GM12892 (cell line): ENCODE results near the gene USPL1.

ENCODE experiments used
- DNase-seq: peaks from one replicate; pipeline ENCODE4 v3.0.0; 2011; ENCODE audit not compliant: insufficient read length
- FAIRE-seq: peaks from 2 replicates; lab custom pipeline; 2011; peaks lifted over from hg19 to GRCh38; lab: Jason Lieb, UNC
- POLR2A ChIP-seq: IDR thresholded peaks from 2 replicates; pipeline ENCODE4 v1.6.1; 2011; ENCODE audit warnings: low read depth, low read length, control low read depth
- POLR2AphosphoS5 ChIP-seq: IDR thresholded peaks from 2 replicates; pipeline ENCODE4 v1.6.1; 2011; ENCODE audit warnings: low read depth, low read length, control low read depth
- TAF1 ChIP-seq: IDR thresholded peaks from 2 replicates; pipeline ENCODE4 v1.6.1; 2011; ENCODE audit warnings: low read depth, mild to moderate bottlenecking, control low read depth, low read length, borderline replicate concordance

Gene USPL1

DNA sequence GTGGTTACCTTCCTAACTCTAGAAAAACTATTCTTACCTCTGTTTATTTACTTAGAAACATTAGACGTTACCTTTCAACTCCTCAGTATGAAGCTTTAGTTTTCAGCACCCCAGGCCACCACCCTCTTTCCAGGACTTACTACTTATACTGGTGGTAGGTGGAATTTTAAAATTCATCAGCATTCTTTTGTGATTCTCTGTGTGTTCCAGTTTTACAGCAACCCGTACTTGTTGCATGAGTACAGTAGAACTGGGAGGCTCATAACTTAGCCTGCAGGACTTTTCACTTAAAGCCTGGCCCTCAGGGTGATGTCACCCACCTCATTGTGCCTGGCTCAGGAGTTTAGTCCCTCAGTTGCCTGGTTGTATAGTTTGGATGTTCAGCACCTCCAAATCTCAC is 68.3 kb downstream of the USPL1 start:
- FAIRE-seq: no peak
- no peak for TF ChIP-seq POLR2AphosphoS5
- TF ChIP-seq POLR2A: no peak
- TF ChIP-seq TAF1: no peak
- no peak for DNase-seq

DNA sequence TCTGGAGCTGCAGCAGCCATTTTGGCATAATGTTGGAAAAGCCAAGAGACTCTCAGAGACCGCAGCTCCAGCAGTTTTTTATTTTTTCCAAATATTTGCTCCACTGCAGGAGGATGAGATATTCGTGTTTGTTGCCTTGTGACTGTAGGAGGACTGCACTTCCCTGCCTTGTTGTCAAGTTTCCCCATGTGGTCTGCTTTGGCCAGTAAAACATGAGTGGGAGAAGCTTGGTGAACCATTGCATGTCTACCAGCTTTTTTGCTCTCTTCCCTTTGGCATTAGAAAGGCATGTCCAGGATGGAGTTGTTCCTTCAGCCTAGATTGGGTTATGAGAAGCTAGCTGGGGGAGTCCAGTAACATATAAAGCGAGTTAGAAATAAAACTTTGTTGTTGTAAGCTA is 69.9 kb downstream of the USPL1 start:
- TF ChIP-seq TAF1: no peak
- TF ChIP-seq POLR2A: no peak
- TF ChIP-seq POLR2AphosphoS5: no peak
- DNase-seq: no peak

DNA sequence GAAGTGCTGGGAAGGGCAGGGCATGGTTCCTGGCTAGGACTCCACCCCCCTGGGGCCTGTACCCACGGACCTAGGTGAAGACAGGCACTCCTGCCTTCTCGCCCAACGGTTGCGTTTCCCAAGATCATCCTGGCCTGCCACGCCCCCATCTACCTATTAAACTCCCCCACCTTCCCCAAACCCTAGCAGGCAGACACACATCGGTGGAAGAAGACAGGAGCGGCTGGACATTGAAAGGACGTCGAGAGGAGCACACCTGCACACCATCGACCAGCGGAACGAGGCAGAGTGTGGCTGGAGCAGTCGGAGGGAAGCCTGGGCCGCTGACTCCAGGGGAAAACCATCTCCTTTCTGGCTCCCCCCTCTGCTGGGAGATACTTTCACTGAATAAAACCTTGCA is 72.0 kb downstream of the USPL1 start:
- FAIRE-seq (no peak), DNase-seq (no peak)
- TF ChIP-seq POLR2AphosphoS5 (no peak), POLR2A (no peak)

More for the DNA sequence above, 69.9 kb downstream of the USPL1 start:
- no peak for FAIRE-seq

DNA sequence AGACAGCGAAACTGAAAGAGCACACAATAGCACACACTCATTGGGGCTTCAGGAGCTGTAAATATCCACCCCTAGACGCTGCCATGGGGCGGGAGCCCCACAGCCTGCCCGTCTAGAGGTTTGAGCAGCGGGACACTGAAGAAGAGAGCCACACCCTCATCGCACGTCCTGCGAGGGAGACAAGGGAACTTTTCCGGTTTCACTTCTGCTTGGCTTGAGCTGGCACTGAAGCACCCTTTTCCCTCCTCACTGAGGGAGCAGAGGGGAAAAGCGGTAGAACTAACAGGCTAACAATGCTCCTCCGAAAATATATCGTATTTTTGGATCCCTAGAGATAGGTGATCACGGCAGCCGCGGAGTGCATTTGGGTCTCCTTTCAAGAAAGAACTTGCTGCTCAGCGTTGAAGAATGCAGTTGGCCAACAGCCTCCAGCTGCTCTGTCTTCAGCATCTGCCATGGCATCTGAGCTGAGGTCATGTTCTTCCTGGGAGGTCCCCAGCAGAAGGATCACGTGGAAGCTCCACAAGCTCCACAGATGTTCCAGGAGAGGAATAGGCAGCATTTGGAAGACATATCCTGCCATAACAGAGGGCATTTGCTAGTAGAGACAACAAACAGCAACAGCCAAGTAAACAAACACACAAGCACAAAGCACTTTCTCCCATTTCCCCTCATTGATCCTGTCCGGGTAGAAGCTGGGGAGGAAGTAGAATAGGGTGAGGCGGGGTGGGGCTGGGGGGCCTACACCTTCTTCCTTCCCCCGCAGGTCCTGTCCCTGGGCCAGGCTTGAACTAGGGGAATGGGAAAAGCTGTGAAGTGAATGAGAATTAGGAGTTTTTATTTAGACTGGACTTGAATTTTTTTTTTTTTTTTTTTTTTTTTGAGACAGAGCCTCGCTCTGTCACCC is 72.8 kb downstream of the USPL1 start:
- TF ChIP-seq POLR2AphosphoS5 (no peak), POLR2A (no peak), TAF1 (no peak)
- DNase-seq (no peak), FAIRE-seq (peak; percentile 62)

DNA sequence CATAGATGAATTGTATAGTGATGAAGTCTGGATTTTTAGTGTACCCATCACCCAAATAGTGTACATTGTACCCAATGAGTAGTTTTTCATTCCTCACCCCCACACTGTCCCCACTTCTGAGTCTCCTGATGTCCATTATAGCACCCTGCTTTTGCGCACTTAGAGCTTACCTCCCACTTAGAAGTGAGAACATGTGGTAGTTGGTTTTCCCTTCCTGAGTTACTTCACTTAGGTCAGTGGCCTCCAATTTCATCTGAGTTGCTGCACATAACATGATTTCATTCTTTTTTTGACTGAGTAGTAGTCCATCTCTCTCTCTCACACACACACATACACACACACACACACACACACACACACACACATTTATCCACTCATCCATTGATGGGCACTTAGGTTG is 74.4 kb downstream of the USPL1 start:
- TF ChIP-seq TAF1: no peak
- no peak for TF ChIP-seq POLR2A
- no peak for TF ChIP-seq POLR2AphosphoS5
- DNase-seq: no peak
- no peak for FAIRE-seq

DNA sequence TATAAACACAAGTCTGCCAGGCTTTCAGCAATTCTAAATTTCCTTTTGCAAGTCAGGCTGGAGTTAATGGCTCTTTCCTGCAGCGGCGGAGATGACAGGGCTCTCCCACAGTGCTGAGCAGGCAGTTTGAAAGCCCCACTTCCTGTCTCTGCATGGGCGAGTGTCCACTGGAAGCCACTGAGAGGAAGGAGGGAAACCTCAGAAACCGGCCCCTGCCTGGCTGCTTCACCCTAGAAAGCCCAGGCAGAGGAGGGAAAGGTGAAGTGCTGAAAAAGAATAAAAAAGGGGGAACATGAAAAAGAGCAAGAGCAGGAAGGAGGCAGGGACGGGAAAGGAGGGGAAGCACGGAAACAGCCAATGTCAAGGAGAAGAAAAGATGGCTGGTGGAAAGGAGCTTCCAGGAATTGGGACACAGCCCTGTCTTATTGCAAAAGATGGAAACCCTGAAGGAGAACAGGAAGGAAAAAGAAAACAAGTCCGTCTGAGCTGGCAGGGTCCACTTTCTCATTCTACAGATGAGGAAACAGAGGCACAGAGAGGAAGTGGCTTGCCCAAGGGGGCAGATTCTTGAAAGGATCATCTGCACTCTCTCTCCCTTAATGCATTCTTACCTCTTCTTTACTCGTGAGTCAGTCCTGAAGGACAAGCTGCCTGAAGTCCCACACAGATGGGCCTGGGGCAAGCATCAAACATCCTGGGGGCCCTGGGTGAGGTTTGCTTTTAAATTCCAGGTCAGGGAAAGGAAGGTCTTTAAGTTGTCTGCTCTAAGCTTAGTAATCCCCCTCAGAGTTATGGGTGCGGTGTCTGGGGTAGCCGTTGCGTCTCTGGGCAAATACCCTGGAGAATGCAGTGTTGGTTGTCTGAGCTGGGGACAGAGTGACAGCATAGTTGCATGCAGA is 78.8 kb downstream of the USPL1 start:
- no peak for TF ChIP-seq POLR2A
- TF ChIP-seq TAF1: no peak
- no peak for TF ChIP-seq POLR2AphosphoS5
- DNase-seq (no peak), FAIRE-seq (no peak)

DNA sequence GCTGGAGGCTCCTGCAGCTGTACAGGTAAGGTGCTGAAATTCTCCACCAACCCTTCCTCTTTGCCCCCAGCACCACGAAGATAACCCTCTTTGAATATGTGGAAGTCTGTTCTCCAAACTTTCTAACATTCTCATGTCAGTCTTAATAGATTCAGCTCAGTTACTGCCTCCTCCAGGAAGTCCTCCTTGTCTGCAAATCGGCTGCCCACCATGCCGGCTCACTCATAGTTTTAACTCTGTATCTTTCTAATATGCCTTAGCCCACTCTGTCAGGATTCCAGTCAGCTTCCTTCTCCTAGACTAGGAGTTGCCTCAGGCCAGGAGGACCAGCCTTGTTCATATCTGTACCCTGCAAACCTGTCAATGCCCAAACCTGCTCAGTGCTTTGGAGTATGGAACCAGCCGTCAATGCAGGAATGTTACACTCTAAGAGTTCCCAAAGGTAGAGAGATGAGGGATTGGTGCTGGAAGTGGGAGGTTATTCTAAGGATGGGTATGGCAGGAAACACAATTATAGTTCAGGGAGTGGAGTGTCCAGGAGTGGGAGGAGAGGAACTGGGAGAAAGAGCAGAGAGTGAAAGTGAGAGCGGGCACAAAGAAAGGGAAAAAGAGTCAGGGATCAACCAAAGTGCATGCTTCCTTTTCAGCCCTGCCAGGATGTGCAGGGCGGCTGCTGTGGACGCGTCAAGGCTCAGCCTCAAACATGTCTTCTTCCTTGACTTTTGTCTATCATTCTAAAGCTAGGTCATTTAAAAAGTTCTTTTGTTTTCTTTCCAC is 79.6 kb downstream of the USPL1 start:
- no peak for DNase-seq
- TF ChIP-seq POLR2A: no peak
- TF ChIP-seq TAF1: no peak
- TF ChIP-seq POLR2AphosphoS5: no peak
- FAIRE-seq: no peak

DNA sequence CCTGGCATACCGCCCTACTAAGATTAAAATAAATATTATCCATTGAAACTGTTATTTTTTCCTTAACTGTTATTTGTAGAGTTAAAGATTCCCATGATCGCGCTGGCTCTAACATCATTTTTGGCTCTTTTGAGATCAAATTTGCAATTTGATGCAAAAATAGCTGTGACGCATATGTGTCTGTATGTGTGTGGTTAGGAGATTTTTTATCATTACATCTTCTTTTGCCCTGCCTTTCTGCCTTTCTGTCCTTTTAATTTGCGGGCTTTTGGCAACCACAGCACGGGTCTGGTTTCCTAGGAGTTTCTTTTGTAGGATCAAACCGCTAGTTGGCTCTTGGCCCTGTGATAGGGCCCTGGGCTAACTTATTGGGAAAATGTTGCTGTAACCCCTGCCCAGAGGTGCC is 80.3 kb downstream of the USPL1 start:
- DNase-seq (no peak), FAIRE-seq (no peak)
- no peak for TF ChIP-seq TAF1
- no peak for TF ChIP-seq POLR2A
- no peak for TF ChIP-seq POLR2AphosphoS5

DNA sequence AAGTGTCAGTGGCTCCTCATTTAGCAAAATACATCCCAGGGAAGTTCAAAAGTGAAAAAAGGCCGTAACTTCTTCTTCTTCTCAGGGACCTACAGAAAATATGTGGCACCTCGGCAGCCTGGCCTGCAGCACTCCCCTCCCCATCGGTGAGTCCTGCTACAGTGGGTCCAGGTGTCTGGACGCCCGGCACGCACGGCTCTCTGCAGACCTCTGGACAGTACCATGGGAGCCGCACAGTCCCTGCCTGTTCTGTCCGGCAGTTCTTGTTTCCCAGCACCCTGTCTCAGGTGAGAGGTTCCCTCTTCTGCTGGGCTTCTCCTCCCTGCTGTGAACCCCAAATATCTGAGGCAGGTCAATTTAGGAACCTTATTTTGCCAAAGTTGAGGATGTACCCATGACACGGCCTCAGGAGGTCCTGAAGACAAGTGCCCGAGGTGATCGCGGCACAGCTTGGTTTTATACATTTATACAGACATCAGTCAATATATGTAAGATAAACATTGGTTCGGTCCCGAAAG is 80.8 kb downstream of the USPL1 start:
- DNase-seq (no peak), FAIRE-seq (no peak)
- no peak for TF ChIP-seq POLR2A
- no peak for TF ChIP-seq TAF1
- TF ChIP-seq POLR2AphosphoS5: no peak

DNA sequence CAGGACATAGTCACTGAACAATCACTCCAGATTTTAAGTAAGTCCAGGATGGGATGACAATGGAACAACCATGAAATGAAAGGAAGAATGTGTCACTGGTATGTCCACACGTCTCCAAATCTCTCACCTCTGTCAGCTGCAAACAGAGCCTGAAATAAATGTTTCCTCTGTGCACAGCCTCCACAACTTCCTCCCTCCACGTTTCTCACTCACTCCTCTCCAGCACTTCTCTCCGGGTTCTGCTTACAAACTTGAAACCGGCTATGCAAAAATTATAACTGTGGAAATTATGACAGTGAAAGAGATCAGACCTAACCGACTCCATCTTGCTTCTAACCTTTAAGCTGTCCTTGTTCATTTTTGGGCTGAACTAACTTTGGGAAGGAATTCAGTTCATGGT is 82.6 kb downstream of the USPL1 start:
- TF ChIP-seq TAF1: no peak
- no peak for TF ChIP-seq POLR2A
- TF ChIP-seq POLR2AphosphoS5: no peak
- DNase-seq (no peak), FAIRE-seq (no peak)

DNA sequence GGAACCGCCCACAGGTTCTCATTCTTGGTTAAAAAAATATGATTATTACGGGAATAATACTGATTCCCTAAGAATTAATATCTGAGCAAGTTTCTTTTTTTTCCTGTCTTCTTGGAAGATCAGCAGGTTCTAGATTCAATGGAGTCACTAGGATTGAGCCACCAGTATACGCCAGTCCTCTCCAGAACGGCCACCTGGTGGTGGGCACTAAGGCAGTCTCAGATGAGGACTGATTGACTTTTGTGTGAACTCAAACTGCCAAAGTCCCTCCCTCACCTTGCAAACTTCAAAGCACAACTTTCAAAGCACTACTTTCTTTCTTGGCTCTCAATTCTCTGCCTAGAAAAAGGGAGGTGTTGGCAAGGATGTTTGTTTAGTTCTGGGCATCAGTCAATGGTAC is 84.3 kb downstream of the USPL1 start:
- DNase-seq (no peak), FAIRE-seq (no peak)
- no peak for TF ChIP-seq POLR2AphosphoS5
